Loucy (cell line): ENCODE results near the gene IL1R2.

Experiments
- EZH2phosphoT487 ChIP-seq: fragments of 200-600 bp; IDR thresholded peaks from 2 replicates; pipeline ENCODE4 v1.6.1; 2018; ENCODE audit warnings: antibody characterized with exemption, mild to moderate bottlenecking, moderate library complexity, borderline replicate concordance
- TF ChIP-seq, protein P1 (sequence below): fragments of 200-600 bp; sonication (generic); conservative IDR thresholded peaks from 2 replicates; pipeline ENCODE4 v1.5.1; 2014; ENCODE audit warnings: mild to moderate bottlenecking, antibody characterized with exemption, low read length

GRCh38 chr2:101982495-101983029 lies 9.2 kb upstream of the IL1R2 start:
- TF ChIP-seq, protein P1, sequence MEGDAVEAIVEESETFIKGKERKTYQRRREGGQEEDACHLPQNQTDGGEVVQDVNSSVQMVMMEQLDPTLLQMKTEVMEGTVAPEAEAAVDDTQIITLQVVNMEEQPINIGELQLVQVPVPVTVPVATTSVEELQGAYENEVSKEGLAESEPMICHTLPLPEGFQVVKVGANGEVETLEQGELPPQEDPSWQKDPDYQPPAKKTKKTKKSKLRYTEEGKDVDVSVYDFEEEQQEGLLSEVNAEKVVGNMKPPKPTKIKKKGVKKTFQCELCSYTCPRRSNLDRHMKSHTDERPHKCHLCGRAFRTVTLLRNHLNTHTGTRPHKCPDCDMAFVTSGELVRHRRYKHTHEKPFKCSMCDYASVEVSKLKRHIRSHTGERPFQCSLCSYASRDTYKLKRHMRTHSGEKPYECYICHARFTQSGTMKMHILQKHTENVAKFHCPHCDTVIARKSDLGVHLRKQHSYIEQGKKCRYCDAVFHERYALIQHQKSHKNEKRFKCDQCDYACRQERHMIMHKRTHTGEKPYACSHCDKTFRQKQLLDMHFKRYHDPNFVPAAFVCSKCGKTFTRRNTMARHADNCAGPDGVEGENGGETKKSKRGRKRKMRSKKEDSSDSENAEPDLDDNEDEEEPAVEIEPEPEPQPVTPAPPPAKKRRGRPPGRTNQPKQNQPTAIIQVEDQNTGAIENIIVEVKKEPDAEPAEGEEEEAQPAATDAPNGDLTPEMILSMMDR = no peak
- TF ChIP-seq EZH2phosphoT487 = no peak
